Testis (tissue), 2 donors: ENCODE data around the gene DNAJB8.

ENCODE experiments used
- POLR2A ChIP-seq: fragments of 450-650 bp; IDR thresholded peaks from one replicate; pipeline ENCODE4 v1.6.1; 2017; ENCODE audit warnings: antibody characterized with exemption, mild to moderate bottlenecking, moderate library complexity
- TF ChIP-seq, protein P1 (sequence below), 3 experiments: fragments of 450-650 bp in 2 of 3; fragments of 200-600 bp in 1 of 3; sonication (generic) in 1 of 3; IDR thresholded peaks; one replicate each; pipeline ENCODE4 v1.5.1; 2016 to 2019; ENCODE audit warnings: antibody characterized with exemption in 3 of 3, mild to moderate bottlenecking in 2 of 3, moderate library complexity in 1 of 3

DNA sequence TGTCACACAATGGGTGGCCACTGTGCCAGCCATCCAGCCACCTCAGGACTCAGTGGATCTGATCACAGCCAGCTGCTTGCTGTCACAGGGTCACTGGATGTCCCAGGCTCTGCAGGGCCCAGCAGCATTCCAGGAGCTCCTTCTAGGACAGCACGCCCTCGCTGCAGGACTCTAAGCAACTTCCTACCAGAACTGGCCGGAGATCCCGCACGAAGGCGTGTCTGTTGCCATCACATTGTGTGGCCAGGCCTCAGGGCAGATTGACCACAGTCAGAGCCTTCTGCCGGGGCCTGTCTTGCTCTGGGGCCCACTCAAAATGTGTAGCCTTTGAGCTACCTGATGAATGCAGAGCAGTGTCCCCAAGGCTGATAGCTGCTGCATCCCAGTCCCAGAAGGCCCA is 24.6 kb downstream of the DNAJB8 start:
- TF ChIP-seq, protein P1, sequence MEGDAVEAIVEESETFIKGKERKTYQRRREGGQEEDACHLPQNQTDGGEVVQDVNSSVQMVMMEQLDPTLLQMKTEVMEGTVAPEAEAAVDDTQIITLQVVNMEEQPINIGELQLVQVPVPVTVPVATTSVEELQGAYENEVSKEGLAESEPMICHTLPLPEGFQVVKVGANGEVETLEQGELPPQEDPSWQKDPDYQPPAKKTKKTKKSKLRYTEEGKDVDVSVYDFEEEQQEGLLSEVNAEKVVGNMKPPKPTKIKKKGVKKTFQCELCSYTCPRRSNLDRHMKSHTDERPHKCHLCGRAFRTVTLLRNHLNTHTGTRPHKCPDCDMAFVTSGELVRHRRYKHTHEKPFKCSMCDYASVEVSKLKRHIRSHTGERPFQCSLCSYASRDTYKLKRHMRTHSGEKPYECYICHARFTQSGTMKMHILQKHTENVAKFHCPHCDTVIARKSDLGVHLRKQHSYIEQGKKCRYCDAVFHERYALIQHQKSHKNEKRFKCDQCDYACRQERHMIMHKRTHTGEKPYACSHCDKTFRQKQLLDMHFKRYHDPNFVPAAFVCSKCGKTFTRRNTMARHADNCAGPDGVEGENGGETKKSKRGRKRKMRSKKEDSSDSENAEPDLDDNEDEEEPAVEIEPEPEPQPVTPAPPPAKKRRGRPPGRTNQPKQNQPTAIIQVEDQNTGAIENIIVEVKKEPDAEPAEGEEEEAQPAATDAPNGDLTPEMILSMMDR (IDR thresholded peaks at IDR 0.05), result no peak
- TF ChIP-seq POLR2A, result no peak
